HepG2 (cell line): ENCODE measurements around the gene IPP. TPM values are rescaled to one million over a fixed set of nuclear protein-coding genes. Genes with fewer than 3 reads are reported as not detected.
A peak's percentile ranks its signal among the peaks of the same experiment; 100 is the strongest.

Experiments
- ATAC-seq: fragments of 200-7000 bp; cut with Tn5 transposase; 3 replicates; pipeline ENCODE4 v1.9.1; 2020; ENCODE audit warnings: mild to moderate bottlenecking, moderate library complexity
- BruUV-seq: library from RNA; stranded (reverse); fragments of 400-500 nt; replicated peaks from 2 replicates; lab custom pipeline; 2021; lab: Mats Ljungman, UMichigan
- CTCF ChIA-PET: fragments of 300-600 bp; formaldehyde crosslinking; extraction: SDS; loops from one replicate; lab custom pipeline; 2021; ENCODE audit warnings: low total read pairs, inconsistent platforms, low intra/inter-chr PET ratio; lab: Yijun Ruan, JAX
- POLR2A ChIA-PET: fragments of 350-600 bp; sonication (Branson Sonifier 250); formaldehyde crosslinking; loops from one replicate; lab custom pipeline; 2020; ENCODE audit warnings: antibody characterized with exemption, inconsistent platforms; lab: Yijun Ruan, JAX
- DNase-seq: peaks from one replicate; pipeline ENCODE4 v3.0.0-alpha.2; 2015; ENCODE audit warnings: low spot score
- FAIRE-seq: peaks from 3 replicates; lab custom pipeline; 2011; peaks lifted over from hg19 to GRCh38; lab: Jason Lieb, UNC
- H2AFZ ChIP-seq: one replicate; pipeline ENCODE4 v1.6.1; 2011; ENCODE audit warnings: low read length, inconsistent platforms
- H3K27ac ChIP-seq: fragments of 300-600 bp; 3 replicates; pipeline ENCODE4 v1.8.0; 2011; ENCODE audit warnings: mixed run types, mild to moderate bottlenecking, mixed read lengths, low read length, inconsistent platforms; ENCODE audit not compliant: insufficient read depth; ENCODE audit errors: extremely low read length
- H3K27me3 ChIP-seq, 2 experiments: fragments of 200-600 bp in 1 of 2; 2 replicates in 1 of 2; 3 replicates in 1 of 2; pipeline versions ENCODE4 v1.6.0 to v1.8.0; 2011; ENCODE audit warnings: low read length in 2 of 2, mild to moderate bottlenecking in 2 of 2, moderate library complexity in 2 of 2, inconsistent platforms in 1 of 2; ENCODE audit not compliant: insufficient read depth in 2 of 2, control insufficient read depth in 1 of 2
- H3K36me3 ChIP-seq, 2 experiments: fragments of 200-600 bp in 1 of 2; replicated peaks in 1 of 2; 2 replicates in 1 of 2; 3 replicates in 1 of 2; pipeline versions ENCODE4 v1.5.1 to v1.8.0; 2011; ENCODE audit warnings: low read length in 2 of 2, inconsistent platforms in 1 of 2; ENCODE audit not compliant: insufficient read depth in 2 of 2, control insufficient read depth in 1 of 2
- H3K4me1 ChIP-seq: 2 replicates; pipeline ENCODE4 v1.5.1; 2012; ENCODE audit warnings: low read length, inconsistent platforms; ENCODE audit not compliant: insufficient read depth
- H3K4me2 ChIP-seq: 2 replicates; pipeline ENCODE4 v1.6.0; 2011; ENCODE audit warnings: low read depth, low read length, inconsistent platforms
- H3K4me3 ChIP-seq, 3 experiments: fragments of 200-600 bp in 1 of 3; sonication (generic), shearing (Covaris generic) in 1 of 3; replicated peaks in 1 of 3; 2 replicates each; pipeline ENCODE4 v1.5.1; 2011 to 2016; ENCODE audit warnings: low read length in 3 of 3, inconsistent platforms in 2 of 3, low read depth in 2 of 3, mild to moderate bottlenecking in 2 of 3, control low read depth in 1 of 3, mixed read lengths in 1 of 3; ENCODE audit not compliant: insufficient read depth in 1 of 3
- H3K79me2 ChIP-seq: one replicate; pipeline ENCODE4 v1.6.1; 2011; ENCODE audit warnings: low read length, inconsistent platforms; ENCODE audit not compliant: insufficient read depth
- H3K9ac ChIP-seq: 2 replicates; pipeline ENCODE4 v1.6.0; 2011; ENCODE audit warnings: mild to moderate bottlenecking, low read depth, low read length, inconsistent platforms; ENCODE audit not compliant: insufficient read depth
- H3K9me3 ChIP-seq: 2 replicates; pipeline ENCODE4 v1.5.1; 2012; ENCODE audit warnings: mild to moderate bottlenecking, low read length
- H4K20me1 ChIP-seq: 2 replicates; pipeline ENCODE4 v1.6.0; 2011; ENCODE audit warnings: inconsistent platforms, mild to moderate bottlenecking, low read length, moderate library complexity; ENCODE audit not compliant: insufficient read depth
- ARNT ChIP-seq: fragments of 450-650 bp; IDR thresholded peaks from 2 replicates; pipeline ENCODE4 v1.6.1; 2017
- CERS6 ChIP-seq: sonication (generic); formaldehyde crosslinking; IDR thresholded peaks from 2 replicates; pipeline ENCODE4 v1.5.0; 2020; ENCODE audit warnings: missing genetic modification reagents
- GABPA ChIP-seq, 2 experiments: IDR thresholded peaks; 2 replicates each; pipeline ENCODE4 v1.6.1; 2011 to 2016; ENCODE audit warnings: low read depth in 2 of 2, low read length in 1 of 2, missing biosample characterization in 1 of 2, missing genetic modification characterization in 1 of 2
- GTF2F1 ChIP-seq: fragments of 150-350 bp; IDR thresholded peaks from 2 replicates; pipeline ENCODE4 v1.6.1; 2014; ENCODE audit warnings: low read length
- HMG20A ChIP-seq: IDR thresholded peaks from 2 replicates; pipeline ENCODE4 v1.6.1; 2016; ENCODE audit warnings: borderline replicate concordance
- KDM2A ChIP-seq: sonication (generic); formaldehyde crosslinking; IDR thresholded peaks from 2 replicates; pipeline ENCODE4 v1.4.0; 2020; ENCODE audit warnings: low read depth, missing genetic modification reagents, borderline replicate concordance
- MAX ChIP-seq: IDR thresholded peaks from 2 replicates; pipeline ENCODE4 v1.6.1; 2012; ENCODE audit warnings: inconsistent platforms
- MTA3 ChIP-seq: sonication (generic); formaldehyde crosslinking; IDR thresholded peaks from 2 replicates; pipeline ENCODE4 v1.4.0; 2020; ENCODE audit warnings: missing genetic modification reagents
- NBN ChIP-seq: fragments of 450-650 bp; conservative IDR thresholded peaks from 2 replicates; pipeline ENCODE4 v1.6.1; 2017
- ONECUT2 ChIP-seq: sonication (generic); formaldehyde crosslinking; IDR thresholded peaks from 2 replicates; pipeline ENCODE4 v1.4.0; 2020; ENCODE audit warnings: missing genetic modification reagents
- SIN3A ChIP-seq: IDR thresholded peaks from 2 replicates; pipeline ENCODE4 v1.6.1; 2011; ENCODE audit warnings: low read depth, mild to moderate bottlenecking, control low read depth, low read length, borderline replicate concordance
- SMAD1 ChIP-seq: sonication (generic); formaldehyde crosslinking; IDR thresholded peaks from 2 replicates; pipeline ENCODE4 v1.4.0; 2020; ENCODE audit warnings: missing genetic modification reagents, low read depth, mild to moderate bottlenecking, borderline replicate concordance
- ZBTB38 ChIP-seq: sonication (generic); formaldehyde crosslinking; IDR thresholded peaks from 2 replicates; pipeline ENCODE4 v1.5.1; 2020; ENCODE audit warnings: mild to moderate bottlenecking, missing genetic modification reagents
- ZFP36 ChIP-seq: fragments of 150-350 bp; IDR thresholded peaks from 2 replicates; pipeline ENCODE4 v1.6.1; 2018; ENCODE audit warnings: borderline replicate concordance, low read length, low read depth; ENCODE audit not compliant: partially characterized antibody
- ZFP90 ChIP-seq: sonication (generic); formaldehyde crosslinking; IDR thresholded peaks from 2 replicates; pipeline ENCODE4 v1.8.0; 2022; ENCODE audit warnings: missing genetic modification reagents, mild to moderate bottlenecking, inconsistent platforms, borderline replicate concordance
- ZMYM4 ChIP-seq: sonication (generic); formaldehyde crosslinking; IDR thresholded peaks from 2 replicates; pipeline ENCODE4 v1.8.1; 2023; ENCODE audit warnings: mild to moderate bottlenecking, missing genetic modification reagents
- ZNF281 ChIP-seq: sonication (generic); formaldehyde crosslinking; IDR thresholded peaks from 2 replicates; pipeline ENCODE4 v1.4.0; 2020; ENCODE audit warnings: missing genetic modification reagents, borderline replicate concordance
- ZNF326 ChIP-seq: sonication (generic); formaldehyde crosslinking; IDR thresholded peaks from 2 replicates; pipeline ENCODE4 v1.4.0; 2020; ENCODE audit warnings: missing genetic modification reagents, borderline replicate concordance
- ZNF331 ChIP-seq: sonication (generic); formaldehyde crosslinking; IDR thresholded peaks from 2 replicates; pipeline ENCODE4 v1.4.0; 2020; ENCODE audit warnings: missing genetic modification reagents
- ZNF337 ChIP-seq: sonication (generic); formaldehyde crosslinking; IDR thresholded peaks from 2 replicates; pipeline ENCODE4 v1.5.1; 2020; ENCODE audit warnings: missing genetic modification reagents, low read depth, mild to moderate bottlenecking, borderline replicate concordance
- ZNF740 ChIP-seq: sonication (generic); formaldehyde crosslinking; IDR thresholded peaks from 2 replicates; pipeline ENCODE4 v1.4.0; 2020; ENCODE audit warnings: missing genetic modification reagents
- WGBS: methylation state at CpG from one replicate; pipeline ENCODE4 v1.1.6; 2017; ENCODE audit warnings: low lambda C conversion rate; 5-methylcytosine and 5-hydroxymethylcytosine counted together
- in situ Hi-C: cut with HindIII; loops from 2 replicates; pipeline ENCODE4 v1.10.0; 2017; ENCODE audit warnings: low pct_unique_long_range_greater_than_20kb; ENCODE audit not compliant: extremely low pct_ligation_motif_present
- intact Hi-C: fragments of 100-400 bp; cut with micrococcal nuclease; formaldehyde crosslinking; loops from one replicate; pipeline ENCODE4 v1.10.0; 2022; ENCODE audit not compliant: unreplicated experiment
- polyA plus RNA-seq, 8 experiments: library from polyadenylated mRNA; depleted of rRNA in 3 of 8; stranded (reverse) in 7 of 8; unstranded in 1 of 8; fragments of >200 nt; fragmentation: Illumina TruSeq in 4 of 8; extraction: Trizol in 4 of 8; gene quantifications; 2 replicates each; pipeline versions ENCODE4 v1.2.1 to v1.2.3, GENCODE V29; 2011 to 2016; ENCODE audit warnings: low read depth in 4 of 8, missing spikeins in 1 of 8, mixed read lengths in 1 of 8; ENCODE audit not compliant: insufficient read depth in 1 of 8
- total RNA-seq, 5 experiments: library from RNA; depleted of rRNA; stranded (reverse); fragments of >200 nt; fragmentation: Illumina TruSeq; extraction: Trizol; gene quantifications; 2 replicates each; pipeline ENCODE4 v1.2.3, GENCODE V29; 2016; ENCODE audit warnings: low read depth in 1 of 5

The IPP gene
- total and polyA plus RNA-seq, 2 of the 13 experiments (the other 11 are each of a cell fraction or from before 2014, with no cell fraction given) = 3.0 to 9.7 TPM

- no peak for TF ChIP-seq ARNT
- no peak for TF ChIP-seq ZNF331 (CRISPR knock-in tag)
- no peak for TF ChIP-seq SMAD1 (CRISPR knock-in tag)
- no peak for TF ChIP-seq ZNF337
- TF ChIP-seq MTA3 = no peak
- no peak for TF ChIP-seq MAX
- no peak for TF ChIP-seq ZMYM4
- TF ChIP-seq, all 625 proteins: peak for 7
Observed at GRCh38 chr1:45685308-45686014, 65.0 kb downstream of the IPP start (continued).

GRCh38 chr1:45684402-45684801 is 66.1 kb downstream of the IPP start:
- H4K20me1 ChIP-seq = peaks cover 54% of the 10 kb centered on the region
- H3K9me3 ChIP-seq = no peaks in the 10 kb centered on the region
- no peaks in the 10 kb centered on the region for H3K36me3 ChIP-seq
- H3K9ac ChIP-seq = peak overlapping the region; percentile 100; the same call in 1 of the 2 replicates
- in situ Hi-C loops (no loop called here), intact Hi-C loops (loop anchor here (2.0 kb wide), 1 partner anchor 26 kb away; no protein-coding TSS in a partner anchor)
- 56% methylated on average over 2 of the region's 2 CpGs for WGBS
- no peak overlapping the region for H2AFZ ChIP-seq
- peaks cover 0 to 5% of the 10 kb centered on the region in 2 experiments; a peak in 2 of 5 replicates for H3K27me3 ChIP-seq
- H3K4me1 ChIP-seq = peaks cover 59% of the 10 kb centered on the region
- no peak for FAIRE-seq
- no TSS peak for BruUV-seq
- no peak for ATAC-seq
- H3K4me2 ChIP-seq = peak overlapping the region; percentile 68
- peak overlapping the region; percentile 70 to 98 (median 93); a peak in 5 of 6 replicates for H3K4me3 ChIP-seq
- DNase-seq = no peak
- POLR2A ChIA-PET = interaction anchor here (0.5 to 1.1 kb wide), 2 partner anchors 12 to 176 kb away, joined by 3 to 4 read pairs; no protein-coding TSS in a partner anchor
- H3K79me2 ChIP-seq = peaks cover 87% of the 10 kb centered on the region
- H3K27ac ChIP-seq = peak overlapping the region; percentile 99
- CTCF ChIA-PET = no interaction called here
- TF ChIP-seq ZNF740 (CRISPR knock-in tag) (peak; percentile 70), ONECUT2 (CRISPR knock-in tag) (peak; percentile 80), SIN3A (no peak), NBN (no peak), GABPA (IDR thresholded peaks at IDR 0.05; ENCODE audit: low read depth, low read length) (no peak), GABPA (CRISPR knock-in tag; IDR thresholded peaks at IDR 0.05; ENCODE audit: low read depth) (no peak), ZBTB38 (CRISPR knock-in tag) (no peak), GTF2F1 (no peak), HMG20A (CRISPR knock-in tag) (no peak), ZFP90 (no peak), CERS6 (CRISPR knock-in tag) (no peak), KDM2A (CRISPR knock-in tag) (no peak), ZNF326 (CRISPR knock-in tag) (no peak), ZFP36 (no peak), ZNF281 (CRISPR knock-in tag) (no peak)
